ENCODE data around the gene CTNNB1. TPM values are rescaled to one million over a fixed set of nuclear protein-coding genes. Genes with fewer than 3 reads are reported as not detected.
A peak's percentile ranks its signal among the peaks of the same experiment; 100 is the strongest.

Gene CTNNB1
- total RNA-seq, 2 donors from 2014 or later, result 405 to 467 TPM

DNA sequence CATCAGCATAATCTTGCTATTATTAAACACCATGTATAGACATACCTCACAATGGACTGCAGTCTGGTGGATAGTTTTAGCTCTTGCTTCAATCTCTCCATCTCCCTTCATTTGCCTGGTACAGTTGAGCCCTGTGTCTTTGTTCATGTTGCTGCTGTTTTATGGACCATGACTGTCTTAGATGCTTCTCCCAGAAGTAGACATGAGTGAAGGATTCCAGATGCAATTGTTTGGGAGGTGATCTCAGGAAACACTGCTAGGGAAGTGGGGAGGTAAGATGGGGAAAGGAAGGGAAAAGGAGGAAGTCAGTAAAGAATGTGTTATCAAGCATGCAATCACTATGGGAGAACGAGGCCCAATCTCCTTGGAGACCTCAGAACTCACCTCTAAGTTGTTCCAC is 36.3 kb upstream of the CTNNB1 start:
- H3K4me1 ChIP-seq (replicated peaks), result no peaks in the 10 kb centered on the region
- intact Hi-C loops (cut with DNase I), result no loop called here
- no peaks in the 10 kb centered on the region for H3K27me3 ChIP-seq (replicated peaks; ENCODE audit: insufficient read depth)
- DNase-seq (ENCODE audit: low spot score), result no peak
- H3K27ac ChIP-seq, result no peak overlapping the region
- H3K4me3 ChIP-seq, result no peak overlapping the region
- no peak for TF ChIP-seq POLR2A (IDR thresholded peaks at IDR 0.05)
- no peak for TF ChIP-seq POLR2AphosphoS5 (IDR thresholded peaks at IDR 0.05)
- TF ChIP-seq, protein P1, sequence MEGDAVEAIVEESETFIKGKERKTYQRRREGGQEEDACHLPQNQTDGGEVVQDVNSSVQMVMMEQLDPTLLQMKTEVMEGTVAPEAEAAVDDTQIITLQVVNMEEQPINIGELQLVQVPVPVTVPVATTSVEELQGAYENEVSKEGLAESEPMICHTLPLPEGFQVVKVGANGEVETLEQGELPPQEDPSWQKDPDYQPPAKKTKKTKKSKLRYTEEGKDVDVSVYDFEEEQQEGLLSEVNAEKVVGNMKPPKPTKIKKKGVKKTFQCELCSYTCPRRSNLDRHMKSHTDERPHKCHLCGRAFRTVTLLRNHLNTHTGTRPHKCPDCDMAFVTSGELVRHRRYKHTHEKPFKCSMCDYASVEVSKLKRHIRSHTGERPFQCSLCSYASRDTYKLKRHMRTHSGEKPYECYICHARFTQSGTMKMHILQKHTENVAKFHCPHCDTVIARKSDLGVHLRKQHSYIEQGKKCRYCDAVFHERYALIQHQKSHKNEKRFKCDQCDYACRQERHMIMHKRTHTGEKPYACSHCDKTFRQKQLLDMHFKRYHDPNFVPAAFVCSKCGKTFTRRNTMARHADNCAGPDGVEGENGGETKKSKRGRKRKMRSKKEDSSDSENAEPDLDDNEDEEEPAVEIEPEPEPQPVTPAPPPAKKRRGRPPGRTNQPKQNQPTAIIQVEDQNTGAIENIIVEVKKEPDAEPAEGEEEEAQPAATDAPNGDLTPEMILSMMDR (IDR thresholded peaks at IDR 0.05), result no peak
- no peaks in the 10 kb centered on the region for H3K9me3 ChIP-seq
- no peaks in the 10 kb centered on the region for H3K36me3 ChIP-seq
- 67% methylated on average over 1 of the region's 1 CpG for WGBS

GRCh38 chr3:41163421-41163820 is 35.9 kb upstream of the CTNNB1 start:
- Histone ChIP-seq H3K9me3 (no peaks in the 10 kb centered on the region), H3K36me3 (no peaks in the 10 kb centered on the region), H3K27me3 (replicated peaks; ENCODE audit: insufficient read depth) (no peaks in the 10 kb centered on the region), H3K4me1 (replicated peaks) (no peaks in the 10 kb centered on the region), H3K4me3 (no peak overlapping the region), H3K27ac (no peak overlapping the region)
- intact Hi-C loops (cut with DNase I), result no loop called here
- WGBS, result 26% methylated on average over 3 of the region's 3 CpGs
- no peak for DNase-seq (ENCODE audit: low spot score)
- TF ChIP-seq POLR2A (IDR thresholded peaks at IDR 0.05) (no peak), POLR2AphosphoS5 (IDR thresholded peaks at IDR 0.05) (peak; percentile 42)

- H3K4me1 ChIP-seq (replicated peaks), result no peaks in the 10 kb centered on the region
- H3K27ac ChIP-seq, result no peak overlapping the region
- 73% methylated on average over 2 of the region's 2 CpGs for WGBS
- intact Hi-C loops (cut with DNase I), result no loop called here
- no peaks in the 10 kb centered on the region for H3K27me3 ChIP-seq (replicated peaks; ENCODE audit: insufficient read depth)
- no peak overlapping the region for H3K4me3 ChIP-seq
- H3K9me3 ChIP-seq, result no peaks in the 10 kb centered on the region
- H3K36me3 ChIP-seq, result no peaks in the 10 kb centered on the region
- no peak for DNase-seq (ENCODE audit: low spot score)
- TF ChIP-seq POLR2A (IDR thresholded peaks at IDR 0.05) (no peak), POLR2AphosphoS5 (IDR thresholded peaks at IDR 0.05) (no peak)
- TF ChIP-seq, protein P1 (IDR thresholded peaks at IDR 0.05), result no peak
These were observed 34.5 kb upstream of the CTNNB1 start for GRCh38 chr3:41164777-41165176.

- no peaks in the 10 kb centered on the region for H3K36me3 ChIP-seq
- no peaks in the 10 kb centered on the region for H3K4me1 ChIP-seq (replicated peaks)
- WGBS, result 82% methylated on average over 8 of the region's 8 CpGs
- intact Hi-C loops (cut with DNase I), result no loop called here
- H3K9me3 ChIP-seq, result no peaks in the 10 kb centered on the region
- DNase-seq (ENCODE audit: low spot score), result no peak
- H3K4me3 ChIP-seq, result no peak overlapping the region
- TF ChIP-seq POLR2AphosphoS5 (IDR thresholded peaks at IDR 0.05), result no peak
- TF ChIP-seq POLR2A (IDR thresholded peaks at IDR 0.05), result no peak
- TF ChIP-seq, protein P1 (IDR thresholded peaks at IDR 0.05), result no peak
- H3K27ac ChIP-seq, result no peak overlapping the region
- H3K27me3 ChIP-seq (replicated peaks; ENCODE audit: insufficient read depth), result no peaks in the 10 kb centered on the region
These were observed 31.4 kb upstream of the CTNNB1 start for GRCh38 chr3:41167722-41168497.

GRCh38 chr3:41169023-41169422 is 30.3 kb upstream of the CTNNB1 start:
- WGBS, result 24% methylated on average over 5 of the region's 5 CpGs
- no peaks in the 10 kb centered on the region for H3K27me3 ChIP-seq (replicated peaks; ENCODE audit: insufficient read depth)
- H3K36me3 ChIP-seq, result no peaks in the 10 kb centered on the region
- H3K4me3 ChIP-seq, result no peak overlapping the region
- no peaks in the 10 kb centered on the region for H3K9me3 ChIP-seq
- TF ChIP-seq POLR2A (IDR thresholded peaks at IDR 0.05) (no peak), POLR2AphosphoS5 (IDR thresholded peaks at IDR 0.05) (no peak)
- TF ChIP-seq, protein P1 (IDR thresholded peaks at IDR 0.05), result no peak
- no peak for DNase-seq (ENCODE audit: low spot score)
- H3K4me1 ChIP-seq (replicated peaks), result no peaks in the 10 kb centered on the region
- H3K27ac ChIP-seq, result no peak overlapping the region
- intact Hi-C loops (cut with DNase I), result no loop called here

All from prostate gland (tissue), 2 donors.